GOT3 (cell line): Measurements from ENCODE around the gene KIF19.

Experiments
- DNase-seq: peaks from one replicate; lab custom pipeline; 2025; ENCODE audit warnings: mixed read lengths; lab: John Stamatoyannopoulos, UW

Gene KIF19

DNA sequence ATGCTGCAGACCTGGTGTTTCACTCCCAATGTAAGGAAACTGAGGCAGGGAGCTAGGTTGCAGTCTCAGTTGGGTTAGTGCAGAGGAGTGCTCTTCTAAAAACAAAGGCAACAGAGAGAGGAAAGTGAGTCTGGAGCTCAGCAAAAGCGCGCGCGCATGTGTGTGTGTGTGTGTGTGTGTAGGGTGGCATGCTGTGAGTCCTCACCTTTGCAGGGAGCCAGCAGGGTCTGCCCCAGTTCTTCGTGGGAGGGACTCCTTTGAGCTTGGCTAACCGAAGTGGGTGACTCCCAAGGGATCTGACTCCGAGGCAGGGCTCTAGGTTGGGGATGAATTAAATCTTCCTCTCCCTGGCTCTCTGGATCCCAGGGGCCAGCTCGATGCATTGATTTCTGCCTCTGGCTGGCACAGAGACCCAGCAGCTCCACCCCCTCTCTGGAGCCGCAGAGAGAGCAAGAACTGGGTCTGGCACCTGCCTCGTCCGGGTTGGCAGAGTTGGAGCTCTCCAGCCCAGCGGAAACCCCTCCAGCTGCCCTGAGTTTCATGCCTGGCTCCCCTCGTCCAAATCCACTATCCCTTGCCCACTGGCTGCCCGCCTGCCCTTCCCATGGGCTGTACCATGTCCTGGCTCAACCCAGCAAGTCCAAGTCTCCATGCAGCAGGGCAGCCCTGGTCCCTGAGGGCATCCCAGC, 36.9 kb downstream of the KIF19 start:
- no peak for DNase-seq

DNA sequence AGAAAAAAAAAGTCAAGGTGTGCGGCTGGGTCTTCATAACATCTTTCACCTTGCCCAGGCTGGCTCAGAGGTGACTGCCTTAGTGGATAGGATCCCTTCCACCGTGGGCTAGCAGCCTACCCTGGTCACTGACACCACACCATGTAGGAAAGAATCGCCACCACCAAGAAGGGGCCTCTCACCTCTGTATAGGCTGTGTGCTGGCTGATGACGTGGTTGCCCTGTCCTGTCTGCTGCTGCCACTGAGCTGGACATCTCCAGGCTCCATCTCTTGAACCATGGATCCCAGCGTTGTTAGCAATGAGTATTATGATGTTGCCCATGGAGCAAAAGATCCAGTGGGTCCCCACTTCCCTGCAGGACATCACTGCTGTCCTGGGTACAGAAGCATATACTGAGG, 41.2 kb downstream of the KIF19 start, which contains the start of gene GPR142:
TSS of gene GPR142 (plus strand) at position 301 of the 400 bp plus-strand sequence. CDS start 2,035 bp downstream, outside the sequence.
- no peak for DNase-seq

DNA sequence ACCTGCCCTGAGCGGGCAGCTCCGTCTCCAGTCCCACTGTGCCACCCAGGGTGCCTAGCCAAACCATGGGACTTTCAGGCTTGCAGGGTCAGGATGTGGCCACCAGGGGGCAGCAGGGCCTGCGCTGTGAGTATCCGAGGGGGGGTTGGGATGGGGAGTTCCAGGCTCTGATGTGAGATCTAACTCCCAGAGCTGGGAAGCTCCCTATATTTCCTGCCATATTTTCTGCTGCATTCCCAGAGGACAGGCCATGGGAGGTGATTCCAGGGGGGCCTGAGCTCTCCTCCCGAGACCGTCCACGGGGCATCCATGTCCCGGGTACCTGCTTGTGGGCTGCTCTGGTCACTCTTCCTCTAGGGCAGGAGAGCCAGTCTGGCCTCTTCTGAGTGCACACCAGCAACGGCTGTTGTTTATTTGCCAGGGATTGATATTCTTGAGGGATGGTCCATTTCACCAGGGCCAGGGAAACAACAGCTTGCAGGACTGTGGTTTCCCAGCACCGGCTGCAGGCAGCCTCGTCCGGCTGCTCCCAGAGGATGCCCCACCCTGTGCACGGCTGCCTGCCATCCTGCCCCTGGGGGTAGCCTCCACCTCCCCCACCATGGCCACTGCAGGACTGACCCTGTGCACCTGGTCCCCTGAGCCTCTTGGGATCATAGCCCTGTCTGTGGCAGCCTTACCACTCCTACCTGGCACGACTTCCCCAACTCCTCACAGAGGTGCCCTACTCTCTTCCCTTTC, 42.5 kb downstream of the KIF19 start:
- DNase-seq, result no peak

DNA sequence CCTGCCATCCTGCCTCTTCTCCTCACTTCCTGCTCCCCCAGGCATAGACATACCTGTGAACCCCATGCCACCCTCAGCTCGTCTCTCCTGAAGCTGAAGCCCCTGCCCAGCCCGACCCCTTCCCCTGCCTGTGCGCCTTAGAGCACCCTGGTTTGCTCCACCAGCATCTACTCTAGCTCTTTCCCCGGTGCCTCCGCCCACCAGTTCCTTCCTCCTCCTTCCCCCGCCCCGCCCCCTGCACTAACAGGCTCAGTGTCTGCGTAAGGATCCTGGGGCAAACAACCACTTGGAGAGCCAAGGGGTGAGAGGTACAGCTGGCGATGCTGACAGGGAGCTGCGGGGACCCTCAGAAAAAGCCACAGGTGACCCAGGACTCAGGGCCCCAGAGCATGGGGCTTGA, 43.2 kb downstream of the KIF19 start:
- no peak for DNase-seq

DNA sequence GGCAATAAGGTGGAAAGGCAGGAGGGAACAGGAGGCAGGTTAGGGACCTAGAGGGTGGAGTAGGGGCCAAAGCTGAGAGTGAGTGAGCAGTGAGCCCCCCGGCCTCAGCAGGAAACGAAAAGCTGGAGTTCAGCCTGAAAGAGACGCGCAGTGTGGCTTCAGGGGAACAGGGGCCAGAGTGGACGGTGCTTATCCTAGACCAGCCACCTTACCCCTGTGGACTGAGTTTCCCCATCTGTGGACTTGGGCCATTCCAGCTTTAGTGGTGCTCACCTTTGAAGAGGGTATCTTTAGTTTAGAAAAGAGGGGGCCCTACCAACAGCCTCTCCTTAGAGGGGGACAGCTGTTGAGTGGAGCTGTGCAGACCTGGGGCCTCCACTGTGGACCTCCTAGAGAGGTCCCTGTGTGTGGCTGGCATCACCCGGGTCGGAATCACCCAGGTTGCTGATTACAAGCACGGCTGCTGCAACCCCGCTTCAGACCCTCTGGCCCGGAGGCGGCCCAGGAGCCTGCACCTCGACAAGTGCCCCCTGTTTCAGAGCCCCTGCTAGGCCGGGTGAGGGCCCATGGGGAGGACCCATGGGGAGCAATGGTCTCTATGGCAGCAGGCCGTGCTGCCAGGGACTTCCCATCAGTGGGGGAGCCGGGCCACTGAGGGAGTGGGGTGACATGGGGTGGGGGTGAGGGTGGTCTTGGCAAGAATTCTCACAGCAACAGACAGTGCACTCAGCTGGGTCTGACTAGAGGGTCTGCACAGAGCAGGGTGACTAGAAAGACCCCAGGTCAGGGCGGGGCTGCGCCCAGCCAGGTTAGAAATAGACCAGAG, 43.9 kb downstream of the KIF19 start:
- DNase-seq, result no peak

DNA sequence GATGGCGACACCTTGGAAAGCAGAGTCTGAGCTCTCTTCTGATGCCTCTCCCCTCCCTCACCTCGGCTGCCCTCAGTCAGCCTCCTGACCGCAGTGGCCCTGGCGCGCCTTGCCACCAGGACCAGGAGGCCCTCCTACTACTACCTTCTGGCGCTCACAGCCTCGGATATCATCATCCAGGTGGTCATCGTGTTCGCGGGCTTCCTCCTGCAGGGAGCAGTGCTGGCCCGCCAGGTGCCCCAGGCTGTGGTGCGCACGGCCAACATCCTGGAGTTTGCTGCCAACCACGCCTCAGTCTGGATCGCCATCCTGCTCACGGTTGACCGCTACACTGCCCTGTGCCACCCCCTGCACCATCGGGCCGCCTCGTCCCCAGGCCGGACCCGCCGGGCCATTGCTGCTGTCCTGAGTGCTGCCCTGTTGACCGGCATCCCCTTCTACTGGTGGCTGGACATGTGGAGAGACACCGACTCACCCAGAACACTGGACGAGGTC, 45.7 kb downstream of the KIF19 start:
- DNase-seq, result no peak

DNA sequence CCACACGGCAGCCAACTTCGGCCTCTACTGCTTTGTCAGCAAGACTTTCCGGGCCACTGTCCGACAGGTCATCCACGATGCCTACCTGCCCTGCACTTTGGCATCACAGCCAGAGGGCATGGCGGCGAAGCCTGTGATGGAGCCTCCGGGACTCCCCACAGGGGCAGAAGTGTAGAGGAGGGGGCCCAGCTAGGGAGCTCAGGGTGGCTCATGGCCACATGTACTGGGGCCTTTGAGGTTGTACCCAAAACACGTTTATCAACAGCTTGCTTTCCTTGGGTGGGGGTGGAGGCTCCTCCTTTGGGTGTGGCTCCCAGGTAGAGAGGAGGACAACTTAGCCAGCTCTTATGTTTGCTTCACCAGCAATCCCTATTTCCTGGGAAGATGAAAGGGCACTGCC, 46.4 kb downstream of the KIF19 start:
- no peak for DNase-seq

DNA sequence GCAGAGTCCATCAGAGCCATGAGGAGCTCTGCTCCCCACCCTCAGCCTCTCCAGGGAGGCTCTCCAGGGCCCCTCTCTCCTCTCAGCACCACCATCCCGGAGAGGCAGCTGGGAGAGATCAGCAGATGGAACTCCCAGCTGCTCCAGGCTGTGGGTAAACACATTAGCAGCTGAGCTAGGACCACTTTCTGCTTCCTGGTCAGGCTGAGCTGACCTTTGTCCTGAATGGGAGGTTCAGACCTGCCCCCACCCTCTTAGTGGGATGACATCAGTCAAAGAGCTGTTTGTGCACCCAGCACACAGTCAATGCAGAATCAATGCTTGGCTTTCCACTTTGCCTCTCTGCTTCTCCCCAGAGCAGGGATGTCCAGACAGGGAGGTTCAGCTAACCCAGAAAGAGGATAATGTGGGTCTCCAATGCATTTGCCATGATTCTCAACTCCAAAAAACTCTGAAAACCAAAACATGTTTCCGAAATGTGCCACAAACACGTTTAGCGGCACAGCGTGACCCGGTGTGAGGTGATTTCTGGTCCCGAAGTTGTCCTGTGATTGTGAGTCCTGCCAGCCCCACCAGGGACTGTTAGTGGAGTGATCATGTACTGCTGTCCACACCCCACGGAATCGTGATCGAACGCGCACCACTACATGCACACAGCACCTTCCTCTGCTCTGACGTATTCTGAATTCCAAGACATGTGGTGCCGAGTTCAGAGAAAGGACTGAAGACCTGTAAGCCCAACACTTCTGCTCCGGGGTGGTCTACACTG, 48.0 kb downstream of the KIF19 start:
- DNase-seq, result no peak

DNA sequence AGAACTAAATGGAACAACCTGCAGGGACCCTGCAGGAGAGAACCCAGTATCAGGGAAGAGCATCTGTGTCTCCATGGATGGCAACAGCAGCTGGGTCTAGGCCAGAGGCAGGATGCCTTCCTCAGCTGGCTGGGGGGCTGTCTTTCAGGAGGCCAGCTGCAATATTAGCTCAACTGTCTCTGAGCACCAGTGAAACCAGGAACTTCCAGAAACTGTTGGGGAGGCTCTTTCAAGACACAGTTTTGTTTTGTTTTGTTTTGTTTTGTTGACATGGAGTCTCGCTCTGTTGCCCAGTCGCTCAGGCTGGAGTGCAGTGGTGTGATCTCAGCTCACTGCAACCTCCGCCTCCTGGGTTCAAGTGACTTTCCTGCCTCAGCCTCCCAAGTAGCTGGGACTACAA, 48.8 kb downstream of the KIF19 start:
- no peak for DNase-seq

DNA sequence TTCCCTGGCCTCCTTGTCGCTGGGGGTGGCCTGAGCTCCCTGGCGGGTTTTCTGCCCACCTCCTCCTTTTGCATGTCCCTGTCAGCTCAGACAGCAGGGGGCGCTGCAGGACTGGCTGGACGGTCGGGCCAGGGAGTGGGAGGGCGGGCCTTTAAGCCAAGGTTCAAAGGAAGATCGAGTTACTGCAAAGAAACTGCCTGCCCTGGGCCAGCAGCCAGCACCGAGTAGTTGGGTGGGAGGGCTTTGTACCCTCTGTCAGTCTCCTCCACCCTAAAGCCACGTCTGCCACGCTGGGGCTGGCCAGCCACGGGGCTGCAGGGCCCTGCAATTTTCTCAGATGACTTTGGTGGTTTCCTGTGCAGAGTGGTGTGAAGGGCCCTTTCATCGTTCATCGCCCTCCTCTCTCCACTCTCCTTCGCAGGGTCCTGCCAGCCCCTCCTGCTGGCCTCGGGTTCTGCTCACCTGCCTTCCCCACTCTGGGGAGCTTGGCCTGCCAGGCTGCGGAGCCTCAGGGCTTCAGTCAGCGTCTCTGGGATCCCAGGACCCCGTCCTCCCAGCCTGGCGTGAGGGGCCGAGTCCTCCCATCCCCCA, 53.6 kb downstream of the KIF19 start:
- no peak for DNase-seq

DNA sequence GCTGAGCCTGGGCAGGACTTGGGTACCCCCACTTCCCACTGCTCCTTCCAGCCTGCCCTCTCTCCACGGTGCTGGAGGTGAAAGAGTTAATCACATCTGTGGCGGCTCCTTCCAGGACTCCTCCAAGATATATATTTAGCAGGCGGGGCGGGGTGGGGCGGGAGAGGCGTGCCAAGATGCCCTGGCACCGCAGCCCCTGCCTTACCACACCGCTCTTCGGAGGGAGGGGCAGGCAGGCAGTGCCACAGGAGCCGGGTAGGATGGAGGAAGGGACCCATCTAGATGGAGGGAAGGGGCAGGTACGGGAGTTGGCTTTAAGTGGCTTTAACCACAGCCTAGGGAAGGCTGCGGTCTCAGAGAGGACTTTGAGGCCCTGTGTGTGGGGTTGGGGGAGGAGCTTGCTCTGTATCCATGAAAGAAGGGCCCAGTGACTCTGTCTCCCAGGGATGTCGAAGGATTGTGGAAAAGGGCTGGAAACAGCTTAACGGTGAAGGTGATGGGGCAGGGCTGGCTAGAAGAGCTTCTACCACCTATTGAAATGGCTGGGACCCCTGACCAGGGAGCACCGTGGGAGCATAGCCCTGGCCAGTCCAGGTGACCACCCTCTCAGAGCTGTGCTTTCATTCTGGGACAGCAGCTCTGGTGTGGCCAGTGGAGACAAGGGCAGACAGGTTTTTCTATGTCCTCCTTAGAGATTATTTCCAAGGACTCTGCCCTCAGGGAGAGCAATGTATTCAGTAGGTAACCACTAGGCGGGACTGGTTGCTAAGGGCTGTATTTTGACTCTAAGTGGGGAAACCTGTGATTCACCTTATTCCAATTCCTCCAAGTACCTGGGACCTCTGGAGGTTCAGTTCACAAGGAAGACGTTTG, 54.3 kb downstream of the KIF19 start:
- no peak for DNase-seq

DNA sequence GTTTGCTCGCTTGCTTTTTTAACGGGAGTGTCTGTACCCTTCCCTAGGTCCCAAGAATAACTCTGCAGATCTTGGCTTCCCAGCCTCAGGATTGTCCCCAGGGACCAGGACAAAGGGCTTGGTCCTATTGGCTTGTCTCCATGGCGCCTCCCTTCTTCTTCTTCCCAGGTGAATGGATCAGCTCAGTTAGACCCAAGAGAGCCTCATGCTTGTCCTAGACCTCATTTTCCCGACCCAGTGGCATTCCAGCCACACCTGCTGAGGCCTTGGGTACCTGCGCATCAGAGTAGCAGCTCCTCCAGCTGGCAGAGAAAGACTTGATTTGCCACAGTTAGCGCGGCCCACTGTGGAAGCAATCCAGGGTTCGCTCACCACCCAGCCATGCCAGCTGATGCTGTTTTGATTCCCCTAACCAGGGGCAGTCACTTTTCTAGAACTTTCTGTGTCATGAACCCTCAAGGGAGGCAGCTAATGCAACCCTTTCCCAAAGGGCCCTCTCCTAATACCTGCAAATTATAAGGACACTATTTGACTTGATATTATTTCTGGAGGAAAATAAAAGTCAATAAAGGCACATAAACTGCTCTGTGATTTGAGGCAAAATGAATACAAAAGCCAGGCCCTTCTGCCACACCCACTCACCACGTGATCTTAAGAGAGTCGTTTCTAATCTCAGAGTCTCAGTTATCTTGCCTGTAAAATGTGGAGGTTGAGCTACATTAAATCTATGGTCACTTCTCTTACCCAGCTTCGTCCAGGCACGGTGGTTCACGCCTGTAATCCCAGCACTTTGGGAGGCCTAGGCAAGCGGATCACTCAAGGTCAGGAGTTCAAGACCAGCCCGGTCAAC, 55.2 kb downstream of the KIF19 start:
- DNase-seq, result no peak

DNA sequence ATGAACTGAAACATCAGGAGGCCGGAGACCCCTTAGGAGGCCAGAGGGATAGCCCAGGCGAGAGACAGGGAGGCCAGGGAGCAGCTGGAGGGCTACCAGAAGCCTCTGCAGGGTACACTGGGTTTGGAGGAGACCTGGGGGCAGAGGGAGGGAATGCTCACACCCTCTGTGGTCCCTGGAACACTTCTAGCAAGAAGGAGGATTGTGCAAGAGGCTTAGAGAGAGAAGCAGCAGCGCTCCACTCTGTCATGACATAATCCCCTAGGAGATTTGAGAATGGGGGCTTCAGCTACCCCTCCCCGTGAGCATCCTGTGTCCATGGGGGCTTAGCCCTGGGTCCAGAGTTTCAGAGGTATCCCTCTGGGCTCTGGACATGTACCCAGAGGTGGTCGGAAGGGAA, 57.1 kb downstream of the KIF19 start:
- no peak for DNase-seq

DNA sequence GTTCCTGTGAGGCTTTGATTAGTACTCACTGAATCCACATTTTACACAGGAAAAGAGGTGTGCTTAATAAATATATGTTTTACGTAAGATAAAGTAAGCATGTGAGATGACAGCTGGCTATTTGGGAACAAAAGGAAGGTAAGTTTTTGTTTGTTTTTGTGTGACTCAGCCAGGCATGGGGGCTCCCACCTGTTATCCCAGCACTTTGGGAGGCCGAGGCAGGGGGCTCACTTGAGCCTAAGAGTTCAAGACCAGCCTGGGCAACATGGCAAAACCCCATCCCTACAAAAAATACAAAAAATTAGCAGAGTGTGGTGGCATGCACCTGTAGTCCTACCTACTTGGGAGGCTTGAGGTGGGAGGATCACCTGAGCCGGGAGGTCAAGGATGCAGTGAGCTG, 59.2 kb downstream of the KIF19 start:
- no peak for DNase-seq

DNA sequence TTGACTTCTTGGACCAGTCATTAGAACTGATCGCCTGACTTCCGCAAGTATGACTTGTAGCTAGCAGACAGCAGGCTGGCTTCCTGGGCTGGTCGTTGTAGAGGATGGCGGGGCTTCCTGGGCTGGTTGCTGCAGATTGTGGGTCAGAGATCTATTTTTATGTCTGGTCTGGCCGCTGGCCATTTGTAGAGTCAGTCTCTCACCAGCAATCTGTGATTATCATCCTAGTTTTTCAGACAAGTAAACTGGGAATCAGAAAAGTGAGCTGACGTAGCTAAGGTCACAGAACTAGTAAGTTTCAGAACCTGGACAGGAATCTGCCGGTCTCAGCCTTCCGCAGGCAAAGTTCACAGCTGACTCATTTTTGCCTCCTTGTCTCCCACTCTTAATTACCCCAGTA, 60.4 kb downstream of the KIF19 start:
- no peak for DNase-seq

DNA sequence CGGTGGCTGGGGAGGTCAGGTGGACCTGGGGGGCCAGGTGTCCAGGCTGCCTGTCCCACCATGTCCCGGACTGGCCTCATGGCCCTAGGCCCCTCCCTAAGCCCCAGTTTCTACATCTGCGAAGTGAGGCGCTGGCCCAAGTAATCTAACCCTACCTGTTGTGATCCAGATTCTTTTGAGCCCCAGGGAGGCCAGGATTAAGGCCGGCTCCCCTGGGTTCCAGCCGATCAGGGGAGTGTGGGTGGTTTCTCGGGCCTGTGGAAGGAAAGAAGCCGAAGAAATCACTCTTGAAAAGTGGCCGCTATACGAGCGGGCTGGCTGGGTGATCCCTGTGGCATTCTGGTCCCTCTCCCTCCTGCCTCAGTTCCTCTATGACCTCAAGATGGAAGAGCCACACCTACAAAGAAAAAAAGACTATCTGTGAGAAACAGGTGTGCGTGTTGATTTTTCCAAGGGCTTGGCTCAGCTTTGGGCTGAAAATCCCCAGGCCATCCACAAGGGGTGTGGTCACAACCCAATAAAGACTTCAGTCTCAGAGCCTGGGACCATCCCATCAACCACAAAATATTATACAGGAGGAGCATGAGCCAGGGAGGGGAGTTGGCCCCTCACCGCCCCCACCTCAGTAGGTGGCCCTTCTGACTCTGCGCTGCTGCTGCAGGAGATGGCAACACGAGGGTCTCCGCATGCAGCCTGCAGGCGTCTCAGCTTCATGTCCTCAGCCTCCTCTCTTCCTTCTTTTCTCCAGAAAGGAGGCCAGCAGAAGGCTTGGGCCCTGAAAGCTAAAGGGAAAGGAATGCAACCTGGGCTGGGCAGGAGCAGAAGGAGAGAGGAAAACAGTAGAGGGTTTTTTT, 61.6 kb downstream of the KIF19 start:
- no peak for DNase-seq

DNA sequence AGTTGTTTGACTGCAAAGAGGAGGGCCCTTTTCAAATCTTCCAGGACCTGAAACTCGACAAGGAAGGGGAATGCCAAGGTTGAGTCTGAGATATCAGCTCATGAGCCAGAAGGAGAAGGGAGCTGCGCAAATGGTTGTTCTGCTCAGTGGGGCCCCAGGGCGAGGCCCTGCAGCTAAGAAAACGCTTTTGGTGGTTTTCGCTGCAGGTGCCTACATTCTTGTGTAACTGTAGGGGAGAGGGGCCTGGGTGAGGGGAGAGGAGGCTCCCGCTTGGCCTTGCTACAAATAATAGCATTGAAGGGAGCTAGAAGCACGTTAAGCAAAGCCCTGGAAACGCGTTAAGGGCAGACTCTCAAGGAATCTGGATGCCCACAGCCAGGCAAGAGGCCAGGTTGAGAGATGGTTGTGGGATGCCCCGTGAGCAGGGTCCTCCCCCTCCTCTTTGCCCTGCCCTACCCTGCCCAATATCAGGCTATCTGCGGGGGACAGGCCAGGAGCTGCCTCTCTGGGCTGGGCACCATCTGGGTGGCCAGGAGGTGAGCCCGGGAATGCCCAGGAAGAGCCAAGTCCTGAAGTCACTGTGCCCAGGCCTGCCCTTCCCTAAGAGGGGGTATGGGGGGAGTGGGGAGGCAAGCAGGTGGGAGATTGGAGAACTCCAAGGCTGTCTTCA, 63.2 kb downstream of the KIF19 start:
- DNase-seq, result no peak
